CD4-positive, alpha-beta T cell treated with Interleukin-2 at 100 ng/mL for 4 hours (primary cell): ENCODE measurements around the gene NANS.
"Not testable (repeated sequence)": the region's sequence is repeated elsewhere in the genome, so short reads cannot be mapped to it uniquely, and the experiment has no call there.

Experiments used
- DNase-seq: peaks from one replicate; pipeline ENCODE4 v3.0.0-alpha.2; 2020; ENCODE audit warnings: low spot score

The NANS gene

GRCh38 chr9:98100456-98100855 is 43.9 kb downstream of the NANS start:
- DNase-seq, result no peak

GRCh38 chr9:98101416-98101815 is 44.9 kb downstream of the NANS start:
- no peak for DNase-seq

- DNase-seq, result peak; percentile 94
Observed at GRCh38 chr9:98101868-98102273, 45.3 kb downstream of the NANS start.

DNA sequence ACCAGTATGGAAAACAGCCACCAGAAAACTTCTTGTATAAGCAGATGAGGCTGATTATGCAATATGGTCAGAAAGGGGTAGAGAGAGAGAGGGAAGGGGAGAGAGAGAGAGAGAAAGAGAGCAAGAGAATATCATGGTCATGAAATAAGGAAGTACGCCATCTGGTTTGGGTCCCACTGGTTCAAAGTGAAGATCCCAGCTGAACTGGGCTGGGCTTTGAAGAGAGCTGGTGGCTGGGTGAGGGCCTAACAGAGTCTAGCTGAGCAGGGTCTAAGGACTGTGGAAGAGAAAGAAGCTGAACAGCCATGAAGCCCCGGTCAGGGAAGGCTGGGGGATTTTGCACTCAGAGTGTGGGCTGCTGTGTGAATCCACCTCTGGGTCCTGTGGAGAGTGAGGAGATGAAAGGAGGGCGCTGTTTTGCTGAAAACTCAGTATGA is 47.9 kb downstream of the NANS start:
- no peak for DNase-seq

DNA sequence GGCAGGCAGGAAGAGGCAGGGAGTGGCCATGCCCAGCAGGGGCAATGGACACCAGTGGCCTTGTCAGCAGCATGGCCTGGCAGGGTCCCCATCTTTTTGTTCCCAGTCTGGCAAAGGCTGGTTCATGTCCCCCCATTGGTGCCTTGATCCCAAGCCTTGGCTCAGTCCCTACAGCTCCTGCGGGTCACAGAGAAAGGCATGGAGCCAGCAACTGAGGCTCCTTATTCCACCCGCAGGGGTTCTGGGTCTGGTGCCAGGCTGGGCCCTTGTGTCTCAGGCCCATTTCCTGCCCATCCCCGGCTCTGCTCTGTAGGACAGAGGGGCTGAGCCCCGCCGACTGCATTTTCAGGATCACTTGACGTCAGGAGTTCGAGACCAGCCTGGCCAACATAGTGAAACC is 48.5 kb downstream of the NANS start:
- no peak for DNase-seq

DNA sequence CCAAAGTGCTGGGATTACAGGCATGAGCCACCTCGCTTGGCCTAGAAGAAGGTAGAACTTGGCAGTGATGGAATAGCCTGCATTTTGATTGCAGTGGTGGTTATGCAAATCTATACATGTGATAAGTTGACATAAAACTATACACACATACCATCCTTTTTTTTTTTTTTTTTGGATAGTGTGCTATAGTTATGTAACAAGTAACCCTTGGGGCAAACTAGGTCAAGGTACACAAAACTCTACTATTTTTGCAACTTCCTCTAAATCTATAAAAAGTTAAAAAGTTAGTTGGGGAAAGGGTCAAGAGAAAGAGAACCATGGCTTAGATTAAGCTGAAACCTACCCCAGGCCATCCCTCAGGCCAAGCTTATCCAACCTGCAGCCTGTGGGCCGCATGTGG is 51.4 kb downstream of the NANS start:
- DNase-seq, result no peak

GRCh38 chr9:98108531-98109031 is 52.0 kb downstream of the NANS start:
- peak; percentile 62 for DNase-seq

DNA sequence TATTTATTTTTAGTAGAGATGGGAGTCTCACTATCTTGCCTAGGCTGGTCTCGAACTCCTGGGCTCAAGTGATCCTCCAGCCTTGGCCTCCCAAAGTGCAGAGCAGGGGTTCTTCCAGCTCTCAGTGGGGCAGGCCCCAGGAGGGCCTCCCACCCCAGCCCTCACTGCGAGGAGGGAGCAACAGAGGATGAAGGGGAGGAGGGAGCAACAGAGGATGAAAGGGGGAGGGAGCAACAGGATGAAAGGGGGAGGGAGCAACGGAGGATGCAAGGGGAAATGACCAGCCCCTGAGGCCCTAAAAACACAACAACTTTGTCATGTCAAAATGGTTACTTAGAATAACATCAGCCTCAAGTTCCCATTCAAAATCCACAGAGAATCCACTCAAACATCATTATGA is 52.5 kb downstream of the NANS start:
- no peak for DNase-seq

DNA sequence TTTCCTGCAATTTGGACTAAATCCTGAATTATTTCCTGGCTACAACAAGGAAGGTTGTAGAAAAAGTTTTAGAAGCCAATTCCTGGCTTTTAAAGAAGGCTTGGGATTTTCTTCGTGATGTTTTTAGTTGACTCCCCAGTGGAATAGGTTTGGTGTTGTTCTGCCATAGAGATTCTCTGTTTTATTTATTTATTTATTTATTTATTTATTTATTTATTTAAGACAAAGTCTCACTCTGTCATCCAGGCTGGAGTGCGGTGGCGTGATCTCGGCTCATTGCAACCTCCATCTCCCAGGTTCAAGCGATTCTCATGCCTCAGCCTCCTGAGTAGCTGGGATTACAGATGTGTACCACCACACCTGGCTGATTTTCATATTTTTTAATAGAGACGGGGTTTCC is 60.6 kb downstream of the NANS start:
- DNase-seq, result not testable (repeated sequence)

- peak; percentile 68 for DNase-seq
Observed at GRCh38 chr9:98117984-98118639, 61.6 kb downstream of the NANS start.

DNA sequence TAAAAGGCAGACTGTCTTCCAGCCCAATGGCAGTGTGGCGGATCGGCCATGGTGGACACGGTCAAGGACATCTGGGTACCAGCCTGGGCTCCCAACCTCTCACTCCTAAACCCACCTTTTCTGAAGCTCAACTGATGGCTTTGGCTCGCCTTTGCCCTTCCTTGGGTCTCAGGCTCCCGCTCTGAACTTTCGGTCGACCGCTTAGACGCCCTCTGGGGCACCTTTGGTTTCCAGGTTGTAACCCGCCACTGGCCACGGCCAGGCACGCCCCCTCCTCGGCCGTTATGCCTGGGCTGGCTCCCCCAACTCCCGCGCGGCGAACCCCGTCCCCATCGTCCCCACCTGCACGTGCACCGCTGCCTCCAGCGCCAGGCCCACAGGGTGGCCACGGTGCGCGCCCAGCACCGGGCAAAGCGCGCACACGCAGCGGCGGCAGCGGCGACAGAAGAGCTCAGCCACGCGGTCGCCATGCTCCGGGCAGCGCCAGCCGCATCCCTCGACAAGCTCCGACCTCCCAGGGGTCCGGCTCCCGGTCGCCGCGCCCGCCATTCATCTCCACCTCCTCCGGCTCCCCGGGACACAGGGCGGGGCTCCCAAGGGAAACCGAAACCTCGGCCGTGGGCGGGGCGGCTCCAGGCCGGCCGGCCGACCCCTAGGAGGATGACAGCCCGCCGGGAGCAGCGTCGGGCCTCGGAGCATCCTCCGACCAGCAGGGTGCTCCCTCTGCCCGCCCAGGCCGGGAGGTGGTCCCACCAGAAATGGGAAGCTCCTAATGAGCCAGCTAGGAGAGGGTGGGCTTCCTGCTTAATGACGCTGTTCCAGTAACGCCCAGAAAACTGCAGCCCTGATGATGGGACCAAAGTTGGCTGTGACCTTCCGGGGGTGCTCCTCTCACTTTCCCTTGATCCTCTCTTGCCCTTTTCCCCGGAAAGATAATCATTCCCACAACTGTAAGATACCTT is 62.4 kb downstream of the NANS start, which contains the start of gene TRIM14:
Gene TRIM14, minus strand, starts transcription at position 583 of the 962 bp plus-strand sequence. Its CDS starts 34 bp downstream, at position 549.
- peak; percentile 48 for DNase-seq

DNA sequence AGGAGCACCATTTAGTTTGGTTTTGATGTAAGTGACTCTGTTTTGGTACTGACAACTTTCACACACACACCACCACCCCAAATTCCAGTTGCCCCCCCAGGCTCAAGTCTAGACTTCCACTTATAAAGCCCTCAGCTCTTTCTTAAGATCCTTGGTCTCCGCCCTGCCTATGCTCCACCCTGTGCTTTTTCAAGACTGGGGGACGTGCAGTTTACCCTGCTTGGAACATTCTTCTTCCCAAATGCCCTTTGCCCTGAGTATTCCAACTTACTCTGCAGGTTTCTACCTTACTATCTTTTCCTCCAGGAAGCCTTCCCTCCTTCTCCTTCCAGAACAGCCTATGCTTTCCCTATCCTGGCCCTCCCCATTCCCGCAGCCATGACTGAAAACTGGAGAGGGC is 63.9 kb downstream of the NANS start:
- no peak for DNase-seq

DNA sequence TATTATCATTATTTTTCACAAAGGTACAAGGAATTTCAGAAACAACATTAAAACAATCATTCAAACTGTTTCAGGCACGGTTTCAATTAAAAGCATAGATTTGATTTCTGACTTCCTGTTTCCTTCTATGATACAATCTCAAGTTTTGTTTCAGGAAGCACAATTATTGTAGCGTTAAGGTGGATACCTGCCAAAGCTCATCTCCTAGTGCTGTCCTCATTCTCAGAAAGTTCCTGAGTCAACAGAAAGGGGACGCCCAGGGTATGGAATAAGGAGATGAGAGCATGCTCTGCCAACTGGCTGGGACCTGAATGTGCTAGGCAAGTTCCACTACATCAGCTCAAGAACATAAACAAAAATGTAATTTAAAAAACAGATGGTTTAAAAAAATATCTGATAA is 64.5 kb downstream of the NANS start:
- peak; percentile 44 for DNase-seq

- DNase-seq, result not testable (repeated sequence)
Observed at GRCh38 chr9:98124091-98124490, 67.6 kb downstream of the NANS start.

- DNase-seq, result no peak
Observed at GRCh38 chr9:98124637-98125426, 68.3 kb downstream of the NANS start.

DNA sequence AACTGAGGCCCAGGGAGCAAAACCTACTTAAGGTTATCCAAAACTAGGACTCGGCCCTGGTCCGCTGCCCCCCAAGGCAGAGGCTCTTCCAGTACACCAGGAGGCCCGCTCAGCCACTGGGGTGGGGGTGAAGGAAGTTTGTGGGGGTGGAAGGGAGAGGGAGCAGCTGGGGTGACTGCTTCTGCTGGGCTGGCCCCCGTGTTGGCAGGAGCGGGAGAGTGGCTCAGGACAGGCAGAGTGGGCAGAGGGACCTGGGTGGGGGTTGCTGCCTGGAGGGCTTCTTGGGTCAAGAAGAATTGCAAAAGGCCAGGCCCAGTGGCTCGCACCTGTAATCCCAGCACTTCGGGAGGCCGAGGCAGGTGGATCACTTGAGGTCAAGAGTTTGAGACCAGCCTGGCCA is 70.7 kb downstream of the NANS start:
- no peak for DNase-seq

DNA sequence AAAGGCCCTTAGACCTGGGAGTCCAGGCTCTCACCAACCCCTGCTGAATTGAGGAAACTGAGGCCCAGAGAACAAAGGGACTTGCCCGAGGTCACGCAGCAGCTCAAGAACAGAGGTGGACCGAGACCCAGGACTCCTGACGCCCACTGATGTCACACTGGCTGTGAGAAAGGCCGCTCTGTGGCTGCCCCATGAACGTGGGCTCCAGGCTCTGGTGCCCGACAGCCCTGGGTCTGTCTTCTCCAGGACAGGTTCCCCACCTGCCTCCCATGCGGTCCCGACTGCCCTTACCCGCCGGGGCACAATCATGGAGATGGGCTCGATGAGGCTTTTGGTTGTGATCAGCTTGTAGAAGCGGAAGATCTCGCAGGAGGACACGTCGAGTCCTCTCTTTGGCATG is 71.8 kb downstream of the NANS start:
- DNase-seq, result no peak

DNA sequence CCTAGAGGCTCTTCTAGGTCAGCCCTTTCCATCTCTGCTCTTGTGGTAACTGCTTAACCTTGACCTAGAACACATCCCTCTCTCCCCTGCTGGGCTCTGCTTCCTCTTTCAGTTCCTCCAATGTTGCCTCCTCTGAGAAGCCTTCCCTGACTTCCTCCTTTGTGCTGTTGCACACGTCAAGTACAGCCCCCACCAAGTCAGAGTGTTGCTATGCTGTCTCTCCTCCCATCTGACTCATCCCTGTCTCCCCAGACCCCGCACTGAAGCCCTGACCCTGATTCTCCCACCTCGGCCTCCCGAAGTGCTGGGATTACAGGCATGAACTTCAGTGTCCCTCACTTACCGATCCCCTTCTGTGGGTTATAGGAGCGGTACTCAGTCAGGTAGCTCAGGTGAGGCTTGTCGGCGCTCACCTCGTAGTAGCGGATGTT is 72.9 kb downstream of the NANS start:
- DNase-seq, result no peak

GRCh38 chr9:98130060-98130459 is 73.5 kb downstream of the NANS start:
- DNase-seq, result not testable (repeated sequence)

DNA sequence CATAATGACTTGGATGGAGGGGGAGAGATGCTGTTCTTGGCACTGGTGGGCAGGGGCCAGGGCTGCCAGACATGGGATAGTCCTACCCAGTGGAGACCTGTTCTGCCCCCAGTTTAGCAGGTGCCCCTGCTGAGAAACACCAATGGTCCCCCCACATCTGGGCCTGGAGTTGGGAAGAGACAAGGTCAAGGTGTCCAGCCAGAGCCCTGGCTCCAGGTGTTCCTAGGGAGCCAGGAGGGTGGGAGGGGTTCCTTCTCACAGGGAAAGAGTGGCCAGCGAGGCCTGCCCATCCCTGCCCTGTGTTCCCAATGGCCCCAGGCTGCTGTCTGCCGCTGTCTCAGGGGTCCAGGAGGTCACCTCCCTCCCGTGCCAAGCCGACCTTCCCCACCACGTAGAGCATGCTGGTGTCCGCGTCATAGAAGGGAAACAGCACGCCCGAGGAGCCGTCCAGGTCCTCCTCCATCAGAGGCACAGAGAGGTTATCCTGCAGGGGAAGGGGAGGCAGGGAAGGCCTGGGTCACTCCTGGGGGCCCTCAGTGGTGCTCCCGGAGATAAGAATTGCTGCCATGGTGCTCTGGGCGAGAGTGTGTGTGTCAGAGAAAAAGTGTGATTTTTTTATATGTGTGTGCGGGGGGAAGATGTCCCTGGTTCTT is 74.2 kb downstream of the NANS start:
- no peak for DNase-seq

GRCh38 chr9:98132158-98132557 is 75.6 kb downstream of the NANS start:
- no peak for DNase-seq
